Duodenal mucosa (tissue), 2 donors: ENCODE measurements around the gene MARCKS.
"Not testable (repeated sequence)": the region's sequence is repeated elsewhere in the genome, so short reads cannot be mapped to it uniquely, and the experiment has no call there.

Experiments used
- H3K27ac ChIP-seq: one replicate; pipeline ENCODE4 v1.7.0; 2013; ENCODE audit warnings: low read depth, low read length
- H3K27me3 ChIP-seq, 2 donors: one replicate each; pipeline ENCODE4 v1.7.0; 2013; ENCODE audit warnings: low read length in 2 of 2, control low read depth in 1 of 2; ENCODE audit not compliant: insufficient read depth in 2 of 2, control insufficient read depth in 1 of 2
- H3K36me3 ChIP-seq, 2 donors: one replicate each; pipeline ENCODE4 v1.7.0; 2013; ENCODE audit warnings: low read length in 2 of 2, control low read depth in 1 of 2; ENCODE audit not compliant: insufficient read depth in 2 of 2, control insufficient read depth in 1 of 2
- H3K4me1 ChIP-seq, 2 donors: one replicate each; pipeline ENCODE4 v1.7.0; 2013; ENCODE audit warnings: low read length in 2 of 2, control low read depth in 1 of 2; ENCODE audit not compliant: insufficient read depth in 2 of 2, control insufficient read depth in 1 of 2
- H3K4me3 ChIP-seq, 2 donors: one replicate each; pipeline ENCODE4 v1.7.0; 2013; ENCODE audit warnings: low read length in 2 of 2, low read depth in 1 of 2
- H3K9ac ChIP-seq, 2 donors: one replicate each; pipeline ENCODE4 v1.7.0; 2013; ENCODE audit warnings: low read length in 2 of 2, low read depth in 1 of 2
- H3K9me3 ChIP-seq, 2 donors: one replicate each; pipeline ENCODE4 v1.7.0; 2013; ENCODE audit warnings: low read length in 2 of 2, control low read depth in 1 of 2; ENCODE audit not compliant: control insufficient read depth in 1 of 2

The MARCKS gene

DNA sequence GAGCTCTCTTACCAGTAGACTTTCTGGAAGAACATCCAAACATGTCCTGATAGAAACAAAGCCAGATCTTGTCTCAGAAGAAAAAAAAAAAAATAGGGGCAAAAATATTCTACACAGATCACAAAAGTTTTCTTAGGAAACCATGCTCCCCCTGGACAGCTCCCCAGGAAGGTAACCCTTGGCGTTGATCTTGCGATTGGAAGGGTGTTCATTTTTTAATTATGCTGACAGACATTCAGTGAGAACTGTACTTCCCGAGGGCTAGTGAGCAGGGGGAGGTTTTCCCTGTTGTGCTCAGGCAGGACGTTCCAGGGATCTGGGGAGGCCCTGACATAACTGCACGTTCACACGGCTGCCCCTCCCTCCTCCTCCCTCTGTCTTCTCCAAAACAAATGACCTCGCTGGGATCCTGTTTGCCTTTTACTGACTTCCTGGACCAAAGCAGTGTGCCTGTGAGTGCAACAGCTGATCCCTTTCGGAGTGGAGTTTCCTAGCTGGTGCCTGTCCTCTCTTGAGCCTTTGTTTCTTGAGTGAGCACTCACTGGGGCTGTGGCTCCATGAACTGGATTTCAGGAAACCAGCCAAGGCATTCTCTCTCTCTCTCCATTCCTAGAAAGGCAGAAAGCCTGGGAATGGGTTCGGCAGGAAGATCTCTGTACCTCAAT lies 46.7 kb downstream of the MARCKS start:
- no peaks in the 10 kb centered on the region for H3K9me3 ChIP-seq
- H3K9ac ChIP-seq = no peak overlapping the region
- no peaks in the 10 kb centered on the region for H3K27me3 ChIP-seq
- peaks cover 0 to 7% of the 10 kb centered on the region in 2 donors for H3K4me1 ChIP-seq
- no peaks in the 10 kb centered on the region for H3K36me3 ChIP-seq
- H3K27ac ChIP-seq = no peak overlapping the region
- H3K4me3 ChIP-seq = no peak overlapping the region

- Histone ChIP-seq H3K27me3 (no peaks in the 10 kb centered on the region), H3K36me3 (no peaks in the 10 kb centered on the region), H3K27ac (no peak overlapping the region), H3K4me1 (peaks cover 0 to 7% of the 10 kb centered on the region in 2 donors), H3K4me3 (no peak overlapping the region), H3K9me3 (no peaks in the 10 kb centered on the region), H3K9ac (no peak overlapping the region)
These were observed 50.1 kb downstream of the MARCKS start for GRCh38 chr6:113907102-113907815.

- Histone ChIP-seq H3K27ac (no peak overlapping the region), H3K27me3 (no peaks in the 10 kb centered on the region), H3K4me1 (peaks cover 0 to 7% of the 10 kb centered on the region in 2 donors), H3K4me3 (no peak overlapping the region), H3K9ac (no peak overlapping the region), H3K9me3 (no peaks in the 10 kb centered on the region), H3K36me3 (no peaks in the 10 kb centered on the region)
These were observed 51.7 kb downstream of the MARCKS start for GRCh38 chr6:113908801-113909200.

DNA sequence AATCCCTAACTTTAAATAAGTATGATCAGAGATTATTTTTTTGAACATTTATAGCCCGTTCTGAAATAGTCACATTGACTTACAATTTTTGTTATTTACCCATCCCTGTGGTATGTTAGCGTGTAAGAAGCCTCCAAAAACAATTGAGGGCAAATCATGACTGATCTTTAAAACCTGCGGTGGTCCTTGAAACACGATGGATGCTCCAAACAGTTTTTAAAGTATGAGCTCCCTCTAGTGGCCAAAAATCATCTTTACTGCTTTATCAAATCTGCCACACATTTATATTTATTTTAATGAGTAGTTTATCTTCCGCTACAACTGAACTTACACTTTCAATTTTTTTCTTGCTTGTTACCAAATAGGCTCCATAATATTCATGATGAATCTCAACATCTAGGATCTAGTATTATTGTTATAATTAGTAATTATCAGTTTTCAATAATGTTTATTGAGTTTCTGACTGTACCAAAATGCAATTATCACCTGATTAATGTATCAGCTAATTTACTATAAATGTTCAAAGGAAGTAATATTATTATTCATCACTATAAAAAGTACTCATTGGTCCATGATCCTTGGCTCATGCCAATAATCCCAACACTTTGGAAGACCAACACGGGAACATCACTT lies 52.2 kb downstream of the MARCKS start:
- no peaks in the 10 kb centered on the region for H3K9me3 ChIP-seq
- H3K9ac ChIP-seq = no peak overlapping the region
- no peak overlapping the region for H3K4me3 ChIP-seq
- H3K27me3 ChIP-seq = no peaks in the 10 kb centered on the region
- H3K27ac ChIP-seq = no peak overlapping the region
- H3K4me1 ChIP-seq = peaks cover 0 to 2% of the 10 kb centered on the region in 2 donors
- no peaks in the 10 kb centered on the region for H3K36me3 ChIP-seq

DNA sequence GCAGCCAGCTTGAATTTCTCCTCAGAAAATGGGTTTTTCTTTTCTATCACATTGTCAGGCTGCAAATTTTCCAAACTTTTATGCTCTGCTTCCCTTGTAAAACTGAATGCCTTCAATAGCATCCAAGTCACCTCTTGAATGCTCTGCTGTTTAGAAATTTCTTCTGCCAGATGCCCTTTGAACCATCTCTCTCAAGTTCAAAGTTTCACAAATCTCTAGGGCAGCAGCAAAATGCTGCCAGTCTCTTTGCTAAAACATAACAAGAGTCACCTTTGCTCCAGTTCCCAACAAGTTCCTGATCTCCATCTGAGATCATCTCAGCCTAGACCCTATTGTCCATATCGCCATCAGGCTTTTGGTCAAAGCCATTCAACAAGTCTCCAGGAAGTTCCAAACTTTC lies 53.1 kb downstream of the MARCKS start:
- not testable (repeated sequence) for H3K9ac ChIP-seq, H3K4me1 ChIP-seq, H3K9me3 ChIP-seq, H3K27ac ChIP-seq, H3K4me3 ChIP-seq, H3K36me3 ChIP-seq, H3K27me3 ChIP-seq
